HepG2 (cell line): ENCODE measurements around the gene MAP2K3. TPM values are rescaled to one million over a fixed set of nuclear protein-coding genes. Genes with fewer than 3 reads are reported as not detected.

ENCODE experiments used
- AKAP8 ChIP-seq: sonication (generic); formaldehyde crosslinking; IDR thresholded peaks from 2 replicates; pipeline ENCODE4 v1.5.1; 2020; ENCODE audit warnings: mild to moderate bottlenecking, missing genetic modification reagents
- AKNA ChIP-seq: sonication (generic); formaldehyde crosslinking; IDR thresholded peaks from 2 replicates; pipeline ENCODE4 v1.4.0; 2020; ENCODE audit warnings: missing genetic modification reagents, borderline replicate concordance
- BHLHE40 ChIP-seq: IDR thresholded peaks from 2 replicates; pipeline ENCODE4 v1.6.1; 2011; ENCODE audit warnings: low read length, improper control_type of control experiment
- CHCHD3 ChIP-seq: sonication (generic); formaldehyde crosslinking; IDR thresholded peaks from 2 replicates; pipeline ENCODE4 v1.8.0; 2022; ENCODE audit warnings: mild to moderate bottlenecking, missing genetic modification reagents, moderate library complexity
- DR1 ChIP-seq: sonication (generic); formaldehyde crosslinking; IDR thresholded peaks from 2 replicates; pipeline ENCODE4 v1.8.0; 2021; ENCODE audit warnings: mild to moderate bottlenecking, missing genetic modification reagents, inconsistent platforms
- GATAD1 ChIP-seq: IDR thresholded peaks from 2 replicates; pipeline ENCODE4 v1.6.1; 2016; ENCODE audit warnings: missing genetic modification reagents, missing compliant biosample characterization
- GMEB2 ChIP-seq: IDR thresholded peaks from 2 replicates; pipeline ENCODE4 v1.6.1; 2016; ENCODE audit warnings: missing biosample characterization, missing genetic modification reagents, low read depth
- HIVEP1 ChIP-seq: sonication (generic); formaldehyde crosslinking; IDR thresholded peaks from 2 replicates; pipeline ENCODE4 v1.4.0; 2020; ENCODE audit warnings: mild to moderate bottlenecking, missing genetic modification reagents
- HOXA9 ChIP-seq: sonication (generic); formaldehyde crosslinking; IDR thresholded peaks from 2 replicates; pipeline ENCODE4 v1.8.1; 2022; ENCODE audit warnings: missing genetic modification reagents, mild to moderate bottlenecking, moderate library complexity, borderline replicate concordance
- KLF15 ChIP-seq: sonication (generic); formaldehyde crosslinking; IDR thresholded peaks from 2 replicates; pipeline ENCODE4 v1.8.1; 2023; ENCODE audit warnings: borderline replicate concordance, mild to moderate bottlenecking, inconsistent platforms, missing genetic modification reagents, mixed read lengths
- MEF2D ChIP-seq: sonication (generic); formaldehyde crosslinking; IDR thresholded peaks from 2 replicates; pipeline ENCODE4 v1.5.1; 2020; ENCODE audit warnings: mild to moderate bottlenecking, missing genetic modification reagents
- NBN ChIP-seq: fragments of 450-650 bp; conservative IDR thresholded peaks from 2 replicates; pipeline ENCODE4 v1.6.1; 2017
- NCOA2 ChIP-seq: sonication (generic); formaldehyde crosslinking; IDR thresholded peaks from 2 replicates; pipeline ENCODE4 v1.8.0; 2022; ENCODE audit warnings: inconsistent platforms
- POLR2G ChIP-seq: fragments of 200-400 bp; formaldehyde crosslinking; IDR thresholded peaks from 2 replicates; pipeline ENCODE4 v1.6.1; 2018; ENCODE audit warnings: mild to moderate bottlenecking, low read depth, low read length, moderate library complexity
- ZBTB34 ChIP-seq: sonication (generic); formaldehyde crosslinking; IDR thresholded peaks from 2 replicates; pipeline ENCODE4 v1.8.0; 2022; ENCODE audit warnings: mild to moderate bottlenecking, missing genetic modification reagents
- ZNF101 ChIP-seq: sonication (generic); formaldehyde crosslinking; IDR thresholded peaks from 2 replicates; pipeline ENCODE4 v1.4.0; 2020; ENCODE audit warnings: mild to moderate bottlenecking, low read depth, missing genetic modification reagents, borderline replicate concordance
- ZNF333 ChIP-seq: sonication (generic); formaldehyde crosslinking; IDR thresholded peaks from 2 replicates; pipeline ENCODE4 v1.4.0; 2020; ENCODE audit warnings: mild to moderate bottlenecking, missing genetic modification reagents, borderline replicate concordance
- ZNF569 ChIP-seq: sonication (generic); formaldehyde crosslinking; IDR thresholded peaks from 2 replicates; pipeline ENCODE4 v1.5.0; 2020; ENCODE audit warnings: mild to moderate bottlenecking, missing genetic modification reagents, moderate library complexity, borderline replicate concordance
- ZNF776 ChIP-seq: sonication (generic); formaldehyde crosslinking; IDR thresholded peaks from 2 replicates; pipeline ENCODE4 v1.4.0; 2020; ENCODE audit warnings: mild to moderate bottlenecking, missing genetic modification reagents
- polyA plus RNA-seq, 8 experiments: library from polyadenylated mRNA; depleted of rRNA in 3 of 8; stranded (reverse) in 7 of 8; unstranded in 1 of 8; fragments of >200 nt; fragmentation: Illumina TruSeq in 4 of 8; extraction: Trizol in 4 of 8; gene quantifications; 2 replicates each; pipeline versions ENCODE4 v1.2.1 to v1.2.3, GENCODE V29; 2011 to 2016; ENCODE audit warnings: low read depth in 4 of 8, missing spikeins in 1 of 8, mixed read lengths in 1 of 8; ENCODE audit not compliant: insufficient read depth in 1 of 8
- total RNA-seq, 5 experiments: library from RNA; depleted of rRNA; stranded (reverse); fragments of >200 nt; fragmentation: Illumina TruSeq; extraction: Trizol; gene quantifications; 2 replicates each; pipeline ENCODE4 v1.2.3, GENCODE V29; 2016; ENCODE audit warnings: low read depth in 1 of 5
- TF ChIP-seq, protein P1 (sequence below): sonication (generic); formaldehyde crosslinking; IDR thresholded peaks from 2 replicates; pipeline ENCODE4 v1.4.0; 2020; ENCODE audit warnings: mild to moderate bottlenecking, low read depth, missing genetic modification reagents
- TF ChIP-seq, protein P2 (sequence below): sonication (generic); formaldehyde crosslinking; IDR thresholded peaks from 2 replicates; pipeline ENCODE4 v1.8.1; 2023; ENCODE audit warnings: missing genetic modification reagents, mild to moderate bottlenecking, borderline replicate concordance
- TF ChIP-seq, protein P3 (sequence below): sonication (generic); formaldehyde crosslinking; IDR thresholded peaks from 2 replicates; pipeline ENCODE4 v1.4.0; 2020; ENCODE audit warnings: mild to moderate bottlenecking, missing genetic modification reagents

Gene MAP2K3
- total and polyA plus RNA-seq, 2 of the 13 experiments (the other 11 are each of a cell fraction or from before 2014, with no cell fraction given): 20.5 to 27.4 TPM

DNA sequence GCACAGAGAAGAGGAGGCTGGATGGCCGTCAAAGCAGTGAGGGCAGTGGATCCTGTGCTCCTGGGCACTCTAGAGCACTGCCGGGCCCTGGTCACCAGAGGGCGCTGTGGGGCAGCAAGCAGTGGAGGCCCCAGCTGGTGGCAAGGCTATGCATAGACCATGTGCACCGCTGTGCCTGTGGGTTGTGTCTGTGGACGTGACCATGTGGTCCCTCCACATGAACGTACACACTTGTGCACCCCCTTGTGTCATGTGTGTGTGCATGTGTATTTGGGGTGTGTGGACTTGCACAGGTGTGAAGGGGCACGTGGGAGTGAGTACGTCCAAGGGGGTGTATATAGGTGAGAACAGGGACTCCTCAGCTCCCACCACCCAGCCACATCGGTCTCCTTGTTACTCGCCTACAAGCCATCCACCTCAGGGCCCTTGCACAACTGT is 4.4 kb upstream of the MAP2K3 start (continued):
- TF ChIP-seq AKNA (CRISPR knock-in tag): no peak
- TF ChIP-seq CHCHD3: no peak
- TF ChIP-seq HOXA9: no peak
- TF ChIP-seq BHLHE40: 0 out of 2 replicates have a peak, but pooled peaks have one; percentile 25
- TF ChIP-seq, protein P1, sequence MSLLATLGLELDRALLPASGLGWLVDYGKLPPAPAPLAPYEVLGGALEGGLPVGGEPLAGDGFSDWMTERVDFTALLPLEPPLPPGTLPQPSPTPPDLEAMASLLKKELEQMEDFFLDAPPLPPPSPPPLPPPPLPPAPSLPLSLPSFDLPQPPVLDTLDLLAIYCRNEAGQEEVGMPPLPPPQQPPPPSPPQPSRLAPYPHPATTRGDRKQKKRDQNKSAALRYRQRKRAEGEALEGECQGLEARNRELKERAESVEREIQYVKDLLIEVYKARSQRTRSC: no peak
- no peak for TF ChIP-seq ZBTB34 (CRISPR knock-in tag)
- TF ChIP-seq, protein P2, sequence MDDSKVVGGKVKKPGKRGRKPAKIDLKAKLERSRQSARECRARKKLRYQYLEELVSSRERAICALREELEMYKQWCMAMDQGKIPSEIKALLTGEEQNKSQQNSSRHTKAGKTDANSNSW: 0 out of 2 replicates have a peak, but pooled peaks have one; percentile 29
- TF ChIP-seq ZNF101 (CRISPR knock-in tag): no peak
- TF ChIP-seq GMEB2 (CRISPR knock-in tag): no peak
- no peak for TF ChIP-seq NBN
- TF ChIP-seq, protein P3, sequence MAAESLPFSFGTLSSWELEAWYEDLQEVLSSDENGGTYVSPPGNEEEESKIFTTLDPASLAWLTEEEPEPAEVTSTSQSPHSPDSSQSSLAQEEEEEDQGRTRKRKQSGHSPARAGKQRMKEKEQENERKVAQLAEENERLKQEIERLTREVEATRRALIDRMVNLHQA: no peak
- TF ChIP-seq KLF15 (CRISPR knock-in tag): no peak
- no peak for TF ChIP-seq DR1 (CRISPR knock-in tag)
- TF ChIP-seq ZNF776 (CRISPR knock-in tag): 0 out of 2 replicates have a peak, but pooled peaks have one; percentile 42
- TF ChIP-seq AKAP8 (CRISPR knock-in tag): no peak
- no peak for TF ChIP-seq POLR2G
- no peak for TF ChIP-seq NCOA2
- 0 out of 2 replicates have a peak, but pooled peaks have one; percentile 20 for TF ChIP-seq GATAD1 (CRISPR knock-in tag)
- TF ChIP-seq ZNF569: no peak
- no peak for TF ChIP-seq HIVEP1 (CRISPR knock-in tag)
- TF ChIP-seq ZNF333 (CRISPR knock-in tag): no peak
- no peak for TF ChIP-seq MEF2D (CRISPR knock-in tag)
